KG1 (cell line): ENCODE results near the gene SLC4A4.

Source experiments
- DNase-seq: peaks from one replicate; lab custom pipeline; 2025; lab: John Stamatoyannopoulos, UW

SLC4A4 gene

GRCh38 chr4:71604785-71605184 is 266.0 kb downstream of the SLC4A4 start:
- DNase-seq, result no peak

DNA sequence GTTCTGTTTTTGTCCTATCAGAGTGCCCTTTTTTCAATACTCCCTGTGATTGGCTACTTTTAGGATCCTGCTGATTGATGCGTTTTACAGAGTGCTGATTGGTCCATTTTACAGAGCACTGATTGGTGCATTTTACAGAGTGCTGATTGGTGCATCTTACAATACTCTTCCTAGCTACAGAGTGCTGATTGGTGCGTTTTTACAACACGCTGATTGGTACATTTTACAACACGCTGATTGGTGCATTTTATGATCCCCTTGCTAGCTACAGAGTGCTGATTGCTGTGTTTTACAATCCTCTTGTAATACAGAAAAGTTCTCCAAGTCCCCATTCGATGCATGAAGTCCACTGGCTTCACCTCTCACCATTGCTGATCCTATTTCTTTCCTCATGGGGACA is 268.3 kb downstream of the SLC4A4 start:
- DNase-seq, result no peak

DNA sequence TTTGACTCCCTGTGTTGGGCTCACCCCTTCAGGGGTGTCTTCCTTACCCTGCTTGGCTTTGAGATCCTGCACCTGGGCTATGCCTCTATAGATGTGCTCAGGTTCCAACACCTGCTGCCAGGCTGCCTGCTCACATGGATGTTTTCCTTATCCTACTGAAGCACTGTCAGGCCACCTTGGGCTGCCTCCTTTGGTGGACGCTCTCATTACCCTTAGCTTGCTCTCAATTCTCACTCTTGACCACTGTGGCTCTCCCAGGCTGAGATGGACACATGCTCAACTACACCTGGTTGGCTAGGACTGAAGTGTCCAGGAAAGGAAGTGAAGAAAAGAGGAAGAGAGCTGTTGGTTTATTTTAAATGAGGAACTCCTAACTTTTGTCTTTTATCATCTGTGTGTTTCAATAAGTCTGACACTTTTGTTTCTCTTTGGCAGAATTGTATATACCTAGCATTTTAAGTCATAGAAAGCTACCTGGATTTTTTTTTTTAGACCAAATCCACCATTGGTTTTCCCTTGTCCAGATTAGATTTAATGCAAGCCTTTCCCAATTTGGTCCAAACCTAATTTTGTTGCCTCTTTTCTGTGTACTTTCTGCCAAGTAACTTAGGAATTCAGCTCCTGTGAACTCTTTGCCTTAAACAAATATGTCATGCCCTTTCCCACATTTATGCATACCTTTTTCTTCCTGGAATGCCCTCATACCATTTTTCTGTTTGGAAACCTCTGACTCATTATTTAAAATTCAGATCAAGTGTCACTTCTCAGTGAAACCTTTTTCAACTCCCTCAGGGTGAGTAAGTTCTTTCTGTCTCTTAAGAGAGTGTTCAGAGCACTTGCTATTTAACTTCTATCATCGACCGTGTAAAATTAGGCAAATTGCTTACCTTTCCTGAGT is 269.2 kb downstream of the SLC4A4 start:
- DNase-seq, result peak; percentile 6

GRCh38 chr4:71608678-71609071 is 269.9 kb downstream of the SLC4A4 start:
- no peak for DNase-seq

DNA sequence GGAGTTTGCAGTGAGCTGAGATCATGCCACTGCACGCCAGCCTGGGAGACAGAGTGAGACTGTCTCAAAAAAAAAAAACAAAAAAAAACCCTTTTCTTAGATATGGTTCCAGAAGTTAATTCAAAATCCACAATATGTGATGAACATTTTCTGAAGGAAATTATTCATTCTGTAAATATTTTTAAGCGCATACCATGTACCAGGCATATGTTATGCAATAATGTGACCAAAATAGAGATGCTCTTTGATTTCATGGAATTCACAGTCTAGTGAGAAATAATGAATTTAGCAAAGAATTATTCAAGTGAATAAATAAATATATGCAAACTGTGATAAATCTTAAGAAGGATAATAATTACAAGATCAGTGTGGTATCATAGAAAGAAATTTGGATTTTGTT is 270.3 kb downstream of the SLC4A4 start:
- no peak for DNase-seq

DNA sequence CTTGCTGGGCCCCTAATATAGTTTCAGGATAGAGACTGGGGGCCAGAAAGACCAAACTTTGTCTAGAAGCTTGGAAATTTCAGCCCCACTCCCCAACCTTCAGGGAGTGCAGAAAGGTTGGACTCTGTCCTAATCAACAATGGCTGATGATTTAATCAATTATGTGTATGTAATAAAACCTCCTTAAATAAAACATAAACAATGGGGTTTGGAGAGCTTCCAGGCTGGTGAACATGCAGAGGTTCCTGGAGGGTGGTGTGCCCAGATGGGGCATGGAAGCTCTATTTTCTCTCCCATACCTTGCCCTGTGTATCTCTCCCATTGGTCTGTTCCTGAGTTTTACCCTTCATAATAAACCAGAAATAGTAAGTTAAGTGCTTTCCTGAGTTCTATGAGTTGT is 270.8 kb downstream of the SLC4A4 start:
- no peak for DNase-seq

DNA sequence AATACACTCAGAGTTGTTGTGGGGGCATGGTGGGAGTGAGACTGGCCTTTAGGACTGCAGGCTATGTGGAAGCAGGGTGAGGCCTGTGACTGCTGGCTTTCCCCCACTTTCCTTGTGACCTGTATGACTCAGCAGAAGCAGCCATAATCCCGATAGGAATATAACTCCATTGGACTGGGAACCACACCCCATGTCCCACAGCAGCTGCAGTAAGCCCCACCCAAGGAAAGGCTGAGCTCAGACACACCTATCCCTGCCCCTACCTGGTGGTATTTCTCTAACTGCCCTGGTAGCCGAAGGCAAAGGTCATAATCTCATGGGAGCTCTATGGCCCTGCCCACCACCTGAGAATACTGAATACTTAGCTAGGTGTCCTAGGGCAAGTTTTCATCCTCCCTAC is 275.8 kb downstream of the SLC4A4 start:
- DNase-seq, result no peak

DNA sequence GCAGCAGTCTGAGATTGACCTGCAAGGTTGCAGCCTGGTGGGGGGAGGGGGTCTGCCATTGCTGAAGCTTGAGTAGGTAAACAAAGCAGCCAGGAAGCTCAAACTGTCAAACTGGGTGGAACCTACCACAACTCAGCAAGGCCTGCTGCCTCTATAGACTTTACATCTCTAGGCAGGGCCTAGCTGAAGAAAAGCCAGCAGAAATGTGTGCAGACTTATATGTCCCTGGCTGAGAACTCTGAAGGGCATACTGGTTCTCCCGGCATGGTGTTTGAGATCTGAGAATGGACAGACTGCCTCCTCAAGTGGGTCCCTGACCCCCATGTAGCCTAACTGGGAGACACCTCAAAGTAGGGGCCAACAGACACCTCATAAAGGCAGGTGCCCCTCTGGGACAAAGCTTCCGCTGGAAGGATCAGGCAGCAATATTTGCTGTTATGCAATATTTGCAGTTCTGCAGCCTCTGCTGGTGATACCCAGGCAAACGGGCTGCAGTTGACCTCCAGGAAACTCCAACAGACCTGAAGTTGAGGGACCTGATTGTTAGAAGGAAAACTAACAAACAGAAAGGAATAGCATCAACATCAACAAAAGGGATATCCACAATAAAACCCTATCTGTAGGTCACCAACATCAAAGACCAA is 277.5 kb downstream of the SLC4A4 start:
- no peak for DNase-seq
